H1 (cell line): ENCODE data around the gene FAM210A. TPM values are rescaled to one million over a fixed set of nuclear protein-coding genes. Genes with fewer than 3 reads are reported as not detected.

Experiments used
- CTCF ChIA-PET: fragments of 300-600 bp; sonication (Branson Sonifier 250); formaldehyde crosslinking; loops from one replicate; lab custom pipeline; 2021; ENCODE audit not compliant: partially characterized antibody; lab: Charles Lee
- POLR2A ChIA-PET: fragments of 300-600 bp; sonication (Branson Sonifier 250); formaldehyde crosslinking; loops from one replicate; lab custom pipeline; 2021; ENCODE audit warnings: inconsistent platforms; ENCODE audit not compliant: partially characterized antibody; lab: Charles Lee
- DNase-seq, 2 experiments: peaks; one replicate each; pipeline versions ENCODE4 v3.0.0 to v3.0.0-alpha.2; 2010 to 2022; ENCODE audit warnings: low spot score in 2 of 2, low read depth in 1 of 2, mixed read lengths in 1 of 2
- FAIRE-seq: peaks from 2 replicates; lab custom pipeline; 2011; peaks lifted over from hg19 to GRCh38; lab: Jason Lieb, UNC
- H2AFZ ChIP-seq: 2 replicates; pipeline ENCODE4 v1.8.1; 2012; ENCODE audit warnings: low read length, inconsistent platforms
- H2AK5ac ChIP-seq: 2 replicates; pipeline ENCODE4 v1.6.1; 2013; ENCODE audit warnings: low read depth, low read length
- H2BK120ac ChIP-seq: replicated peaks from 2 replicates; pipeline ENCODE3; 2013; ENCODE audit warnings: low read depth, low read length, inconsistent platforms
- H2BK12ac ChIP-seq: 2 replicates; pipeline ENCODE4 v1.6.1; 2013; ENCODE audit warnings: low read depth, low read length
- H2BK15ac ChIP-seq: 2 replicates; pipeline ENCODE4 v1.6.1; 2013; ENCODE audit warnings: low read length
- H2BK20ac ChIP-seq: 2 replicates; pipeline ENCODE4 v1.6.1; 2013; ENCODE audit warnings: low read length
- H2BK5ac ChIP-seq: 2 replicates; pipeline ENCODE4 v1.6.1; 2013; ENCODE audit warnings: low read depth, low read length
- H3K14ac ChIP-seq: 2 replicates; pipeline ENCODE4 v1.6.1; 2013; ENCODE audit warnings: inconsistent platforms; ENCODE audit not compliant: insufficient read length
- H3K18ac ChIP-seq: 2 replicates; pipeline ENCODE4 v1.6.1; 2013; ENCODE audit warnings: low read length; ENCODE audit errors: extremely low read depth
- H3K23ac ChIP-seq: 2 replicates; pipeline ENCODE4 v1.6.1; 2013; ENCODE audit warnings: inconsistent platforms; ENCODE audit not compliant: insufficient read length
- H3K23me2 ChIP-seq: 2 replicates; pipeline ENCODE4 v1.6.1; 2013; ENCODE audit warnings: low read depth, low read length
- H3K27ac ChIP-seq: 2 replicates; pipeline ENCODE4 v1.6.1; 2011; ENCODE audit warnings: low read depth, low read length, inconsistent platforms
- H3K27me3 ChIP-seq, 4 experiments: replicated peaks in 1 of 4; 1 replicate in 1 of 4; 2 replicates in 3 of 4; pipeline versions ENCODE4 v1.6.1 to v1.8.1; 2011 to 2013; ENCODE audit warnings: low read length in 3 of 4, mild to moderate bottlenecking in 3 of 4, inconsistent platforms in 2 of 4, mixed read lengths in 2 of 4, moderate library complexity in 1 of 4; ENCODE audit not compliant: control insufficient read depth in 3 of 4, insufficient read depth in 3 of 4; ENCODE audit errors: extremely low read depth in 1 of 4
- H3K36me3 ChIP-seq, 4 experiments: 2 replicates each; pipeline versions ENCODE4 v1.6.1 to v1.8.1; 2011 to 2013; ENCODE audit warnings: mild to moderate bottlenecking in 4 of 4, low read length in 3 of 4, moderate library complexity in 2 of 4, control low read depth in 1 of 4, inconsistent platforms in 1 of 4; ENCODE audit not compliant: insufficient read depth in 4 of 4, control insufficient read depth in 2 of 4
- H3K4ac ChIP-seq: replicated peaks from 2 replicates; pipeline ENCODE3; 2013; ENCODE audit warnings: low read length, low read depth, mixed read lengths, inconsistent platforms; ENCODE audit not compliant: insufficient read length
- H3K4me1 ChIP-seq, 4 experiments: replicated peaks in 1 of 4; 1 replicate in 1 of 4; 2 replicates in 3 of 4; pipeline versions ENCODE4 v1.6.1 to v1.8.1; 2011 to 2013; ENCODE audit warnings: low read length in 3 of 4, inconsistent platforms in 2 of 4, mixed read lengths in 1 of 4; ENCODE audit not compliant: insufficient read depth in 4 of 4, control insufficient read depth in 3 of 4
- H3K4me2 ChIP-seq, 2 experiments: 2 replicates each; pipeline versions ENCODE4 v1.6.1 to v1.8.1; 2011 to 2013; ENCODE audit warnings: low read depth in 2 of 2, low read length in 2 of 2, control low read depth in 1 of 2, inconsistent platforms in 1 of 2, mild to moderate bottlenecking in 1 of 2; ENCODE audit not compliant: insufficient read depth in 1 of 2
- H3K4me3 ChIP-seq, 4 experiments: fragments of 200-600, 300-600 bp in 1 of 4; sonication (generic), shearing (Covaris generic), sonication (Bioruptor Twin) in 1 of 4; 2 replicates each; pipeline versions ENCODE4 v1.5.1 to v1.8.1; 2011 to 2016; ENCODE audit warnings: low read length in 4 of 4, low read depth in 3 of 4, control low read depth in 2 of 4, inconsistent platforms in 2 of 4, mild to moderate bottlenecking in 2 of 4, mixed read lengths in 1 of 4, moderate library complexity in 1 of 4; ENCODE audit not compliant: insufficient read depth in 2 of 4; ENCODE audit errors: extremely low read depth in 1 of 4
- H3K56ac ChIP-seq: replicated peaks from 2 replicates; pipeline ENCODE3; 2013; ENCODE audit warnings: low read depth, mild to moderate bottlenecking, mixed read lengths, low read length, inconsistent platforms; ENCODE audit not compliant: insufficient read length
- H3K79me1 ChIP-seq: 2 replicates; pipeline ENCODE4 v1.6.1; 2013; ENCODE audit warnings: low read depth, low read length, control low read depth
- H3K79me2 ChIP-seq, 2 experiments: 2 replicates each; pipeline versions ENCODE4 v1.6.1 to v1.8.1; 2012 to 2013; ENCODE audit warnings: low read length in 2 of 2, mild to moderate bottlenecking in 2 of 2, inconsistent platforms in 1 of 2; ENCODE audit not compliant: insufficient read depth in 2 of 2, control insufficient read depth in 1 of 2
- H3K9ac ChIP-seq, 4 experiments: replicated peaks in 1 of 4; 1 replicate in 1 of 4; 2 replicates in 3 of 4; pipeline versions ENCODE4 v1.6.1 to v1.8.1; 2011 to 2013; ENCODE audit warnings: low read depth in 3 of 4, low read length in 3 of 4, control low read depth in 2 of 4, mild to moderate bottlenecking in 2 of 4, moderate library complexity in 2 of 4, inconsistent platforms in 1 of 4; ENCODE audit errors: extremely low read depth in 1 of 4
- H3K9me3 ChIP-seq, 2 experiments: 2 replicates each; pipeline versions ENCODE4 v1.6.1 to v1.8.1; 2012 to 2013; ENCODE audit warnings: mild to moderate bottlenecking in 2 of 2, moderate library complexity in 2 of 2, control low read depth in 1 of 2, inconsistent platforms in 1 of 2, low read depth in 1 of 2, low read length in 1 of 2, mixed read lengths in 1 of 2; ENCODE audit not compliant: insufficient read depth in 2 of 2
- H4K20me1 ChIP-seq, 2 experiments: replicated peaks in 1 of 2; 2 replicates each; pipeline versions ENCODE3 to v1.8.1; 2011 to 2013; ENCODE audit warnings: inconsistent platforms in 2 of 2, low read length in 2 of 2, mild to moderate bottlenecking in 1 of 2; ENCODE audit not compliant: insufficient read depth in 2 of 2, control insufficient read depth in 1 of 2
- H4K5ac ChIP-seq: 2 replicates; pipeline ENCODE4 v1.6.1; 2013; ENCODE audit warnings: low read length, low read depth, mixed read lengths, inconsistent platforms; ENCODE audit not compliant: insufficient read length
- H4K8ac ChIP-seq: 2 replicates; pipeline ENCODE4 v1.8.0; 2013; ENCODE audit warnings: mild to moderate bottlenecking, moderate library complexity, low read length, inconsistent platforms; ENCODE audit not compliant: insufficient read depth; ENCODE audit errors: extremely low read depth
- H4K91ac ChIP-seq: replicated peaks from 2 replicates; pipeline ENCODE3; 2013; ENCODE audit warnings: low read length, mixed read lengths, inconsistent platforms; ENCODE audit not compliant: insufficient read length
- ASH2L ChIP-seq: fragments of 200-600, 300-600 bp; sonication (generic); IDR thresholded peaks from one replicate; pipeline ENCODE4 v1.7.1; 2017; ENCODE audit warnings: low read length
- CHD1 ChIP-seq: IDR thresholded peaks from 2 replicates; pipeline ENCODE4 v1.6.1; 2012; ENCODE audit warnings: low read depth, low read length, improper control_type of control experiment
- CHD2 ChIP-seq: IDR thresholded peaks from 2 replicates; pipeline ENCODE4 v1.6.1; 2012; ENCODE audit warnings: low read length, improper control_type of control experiment
- EGR1 ChIP-seq: IDR thresholded peaks from 2 replicates; pipeline ENCODE4 v1.6.1; 2011; ENCODE audit warnings: low read depth, low read length, borderline replicate concordance
- HDAC2 ChIP-seq, 2 experiments: fragments of 300-600 bp in 1 of 2; sonication (generic) in 1 of 2; IDR thresholded peaks; 2 replicates each; pipeline ENCODE4 v1.6.1; 2011 to 2012; ENCODE audit warnings: low read depth in 2 of 2, low read length in 2 of 2, mild to moderate bottlenecking in 2 of 2, moderate library complexity in 2 of 2, borderline replicate concordance in 1 of 2, inconsistent platforms in 1 of 2
- NANOG ChIP-seq: IDR thresholded peaks from 2 replicates; pipeline ENCODE4 v1.6.1; 2011; ENCODE audit warnings: low read length, low read depth, mild to moderate bottlenecking, inconsistent platforms; ENCODE audit not compliant: insufficient read depth, poor library complexity, severe bottlenecking
- POLR2A ChIP-seq, 2 experiments: IDR thresholded peaks; 1 replicate in 1 of 2; 2 replicates in 1 of 2; pipeline ENCODE4 v1.6.1; 2011; ENCODE audit warnings: low read depth in 2 of 2, low read length in 2 of 2, mild to moderate bottlenecking in 2 of 2; ENCODE audit errors: control extremely low read depth in 1 of 2
- RFX5 ChIP-seq: IDR thresholded peaks from 2 replicates; pipeline ENCODE4 v1.6.1; 2011; ENCODE audit warnings: low read depth, low read length, improper control_type of control experiment, borderline replicate concordance
- SIN3A ChIP-seq, 2 experiments: IDR thresholded peaks in 1 of 2; conservative IDR thresholded peaks in 1 of 2; 2 replicates each; pipeline ENCODE4 v1.6.1; 2011 to 2012; ENCODE audit warnings: low read length in 2 of 2, improper control_type of control experiment in 1 of 2, low read depth in 1 of 2, mild to moderate bottlenecking in 1 of 2
- SIRT6 ChIP-seq: IDR thresholded peaks from one replicate; pipeline ENCODE4 v1.7.1; 2012; ENCODE audit warnings: low read length, inconsistent platforms
- SP2 ChIP-seq: IDR thresholded peaks from 2 replicates; pipeline ENCODE4 v1.6.1; 2012; ENCODE audit warnings: mild to moderate bottlenecking, low read length, inconsistent platforms
- WGBS, 2 experiments: shearing (Covaris generic) in 1 of 2; methylation state at CpG; one replicate each; pipeline versions ENCODE4 v1.1.6 to v1.1.7; 2013 to 2015; ENCODE audit warnings: low lambda C conversion rate in 2 of 2, mixed read lengths in 2 of 2, inconsistent platforms in 1 of 2, low coverage in 1 of 2, missing lambda C conversion rate in 1 of 2; ENCODE audit not compliant: insufficient replicate concordance in 2 of 2, insufficient coverage in 1 of 2, insufficient read length in 1 of 2; ENCODE audit errors: extremely low coverage in 1 of 2, missing lambda C conversion rate in 1 of 2; 5-methylcytosine and 5-hydroxymethylcytosine counted together
- polyA plus RNA-seq, 7 experiments: library from polyadenylated mRNA; depleted of rRNA in 3 of 7; stranded (reverse) in 5 of 7; unstranded in 2 of 7; fragments of >200 nt in 5 of 7; fragments of 200-250 nt in 2 of 7; gene quantifications; 1 replicate in 5 of 7; 2 replicates in 1 of 7; 4 replicates in 1 of 7; pipeline versions ENCODE4 v1.2.1 to v1.2.3, GENCODE V29; 2011 to 2013; ENCODE audit warnings: missing spikeins in 2 of 7, mixed read lengths in 2 of 7
- total RNA-seq: library from RNA; stranded (reverse); fragmentation: NEBNext Ultra II Directional; extraction: Animal tissue kit (Norgen Biotek cat#: 25700); gene quantifications from 2 replicates; pipeline ENCODE4 v1.2.1, GENCODE V29; 2021
- TF ChIP-seq, protein P1 (sequence below): IDR thresholded peaks from 2 replicates; pipeline ENCODE4 v1.6.1; 2011; ENCODE audit warnings: low read length, improper control_type of control experiment

The FAM210A gene
- total and polyA plus RNA-seq, 2 of the 8 experiments (the other 6 are each of a cell fraction or from before 2014, with no cell fraction given): 8.2 to 25.4 TPM

DNA sequence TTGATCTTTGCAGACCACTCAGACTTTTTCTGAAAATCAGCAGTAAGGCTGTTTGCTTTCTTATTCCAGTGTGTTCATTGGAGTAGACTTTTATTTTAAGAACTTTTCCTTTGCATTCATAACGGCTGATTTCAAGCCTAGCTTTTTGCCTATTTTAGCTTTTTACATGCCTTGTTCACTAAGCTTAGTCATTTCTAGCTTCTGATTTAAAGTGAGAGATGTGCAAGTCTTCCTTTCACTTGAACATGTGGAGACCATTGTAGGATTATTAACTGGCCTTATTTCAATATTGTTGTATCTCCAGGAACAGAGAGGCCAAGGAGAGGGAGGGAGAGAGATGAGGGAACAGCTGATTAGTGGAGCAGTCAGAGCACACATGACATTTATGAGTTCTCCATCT is 32.3 kb upstream of the FAM210A start:
- Histone ChIP-seq H2BK12ac (no peak overlapping the region), H3K4me1 (no peaks in the 10 kb centered on the region), H4K20me1 (no peaks in the 10 kb centered on the region), H4K8ac (no peak overlapping the region), H2BK5ac (no peak overlapping the region), H2AFZ (no peak overlapping the region), H3K56ac (no peak overlapping the region), H2BK20ac (no peak overlapping the region), H2BK15ac (no peak overlapping the region), H3K27ac (no peak overlapping the region), H3K36me3 (peaks cover 3 to 47% (median 30%) of the 10 kb centered on the region in 4 experiments), H2AK5ac (no peak overlapping the region), H3K27me3 (no peaks in the 10 kb centered on the region), H3K4me3 (no peak overlapping the region), H3K79me2 (no peaks in the 10 kb centered on the region), H4K5ac (no peak overlapping the region), H3K4me2 (no peak overlapping the region), H3K79me1 (no peaks in the 10 kb centered on the region), H3K9ac (no peak overlapping the region), H3K14ac (no peak overlapping the region), H3K23me2 (no peaks in the 10 kb centered on the region), H2BK120ac (no peak overlapping the region), H3K9me3 (0 out of 4 replicates have a peak, but pooled peaks cover 0 to under 1% of the 10 kb centered on the region in 2 experiments), H4K91ac (no peak overlapping the region), H3K4ac (no peak overlapping the region)
- WGBS, 2 experiments: 90% methylated on average over 1 of the region's 1 CpG; no CpG with 5 or more reads in 1 of the 2 experiments
- FAIRE-seq: no peak
- CTCF ChIA-PET: interaction anchor here (0.7 to 0.8 kb wide), 2 partner anchors 55 to 200 kb away, joined by 3 read pairs; no protein-coding TSS in a partner anchor
- no peak for DNase-seq
- POLR2A ChIA-PET: interaction anchor here (0.6 to 1.3 kb wide), 4 partner anchors 9 to 688 kb away, joined by 3 to 6 read pairs (median 3); no protein-coding TSS in a partner anchor
- TF ChIP-seq SIRT6: no peak
- no peak for TF ChIP-seq POLR2A (IDR thresholded peaks at IDR 0.05; ENCODE audit: control extremely low read depth in 1 of 2, low read depth in 2 of 2, low read length in 2 of 2)
- TF ChIP-seq RFX5: no peak
- TF ChIP-seq, protein P1, sequence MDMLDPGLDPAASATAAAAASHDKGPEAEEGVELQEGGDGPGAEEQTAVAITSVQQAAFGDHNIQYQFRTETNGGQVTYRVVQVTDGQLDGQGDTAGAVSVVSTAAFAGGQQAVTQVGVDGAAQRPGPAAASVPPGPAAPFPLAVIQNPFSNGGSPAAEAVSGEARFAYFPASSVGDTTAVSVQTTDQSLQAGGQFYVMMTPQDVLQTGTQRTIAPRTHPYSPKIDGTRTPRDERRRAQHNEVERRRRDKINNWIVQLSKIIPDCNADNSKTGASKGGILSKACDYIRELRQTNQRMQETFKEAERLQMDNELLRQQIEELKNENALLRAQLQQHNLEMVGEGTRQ: no peak
- no peak for TF ChIP-seq SIN3A (conservative IDR thresholded peaks at IDR 0.05 in 1 of 2, IDR thresholded peaks at IDR 0.05 in 1 of 2; ENCODE audit: low read depth in 1 of 2, low read length in 2 of 2)
- no peak for TF ChIP-seq HDAC2 (IDR thresholded peaks at IDR 0.05; ENCODE audit: borderline replicate concordance in 1 of 2, low read depth in 2 of 2, low read length in 2 of 2)
- no peak for TF ChIP-seq CHD1
- no peak for TF ChIP-seq ASH2L
- TF ChIP-seq CHD2: no peak
- no peak for TF ChIP-seq NANOG
- no peak for TF ChIP-seq SP2
- TF ChIP-seq EGR1: no peak
- TF ChIP-seq, all 59 proteins: peak for 0
- Histone ChIP-seq H3K18ac (no peak overlapping the region), H3K23ac (no peak overlapping the region)
